HG03103 (cell line): Measurements from ENCODE around the gene UCK1.
"Not testable (repeated sequence)": the region's sequence is repeated elsewhere in the genome, so short reads cannot be mapped to it uniquely, and the experiment has no call there.

Experiments
- ATAC-seq: cut with Tn5 transposase; IDR thresholded peaks from one replicate; pipeline ENCODE4 v1.9.1; 2021; ENCODE audit warnings: low read depth; ENCODE audit not compliant: unreplicated experiment

Gene UCK1

DNA sequence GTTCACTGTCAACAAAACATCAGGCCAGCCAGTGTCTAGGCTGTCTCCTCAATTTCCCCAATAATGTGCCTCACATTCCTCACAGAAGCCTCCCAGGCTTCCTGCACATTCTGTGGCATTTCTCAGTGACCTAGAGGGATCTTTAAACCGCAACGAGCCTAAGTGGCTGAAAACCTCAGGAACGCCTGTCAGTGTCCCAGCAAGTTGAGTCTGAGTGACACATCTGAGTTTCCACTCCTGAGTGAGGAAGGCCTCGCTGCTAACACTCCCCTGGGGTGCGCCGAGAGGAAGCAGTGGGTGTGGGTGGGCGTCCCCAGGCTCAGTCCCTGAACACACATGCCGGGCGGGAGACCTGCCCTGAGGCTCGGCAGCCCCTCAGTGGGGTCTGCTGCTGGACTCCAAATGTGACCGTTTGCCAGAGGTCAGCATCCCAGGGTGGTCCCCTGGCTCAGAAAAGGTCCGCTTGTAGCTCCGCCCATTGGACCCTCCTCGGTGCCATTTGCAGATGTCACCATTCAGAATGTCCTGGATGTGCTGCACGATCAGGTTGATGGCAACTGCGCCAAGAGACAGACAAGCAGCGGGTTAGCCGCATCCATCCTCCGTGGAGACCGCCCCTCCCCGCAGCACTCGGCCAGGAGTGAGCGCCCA is 6.3 kb downstream of the UCK1 start:
- no peak for ATAC-seq

DNA sequence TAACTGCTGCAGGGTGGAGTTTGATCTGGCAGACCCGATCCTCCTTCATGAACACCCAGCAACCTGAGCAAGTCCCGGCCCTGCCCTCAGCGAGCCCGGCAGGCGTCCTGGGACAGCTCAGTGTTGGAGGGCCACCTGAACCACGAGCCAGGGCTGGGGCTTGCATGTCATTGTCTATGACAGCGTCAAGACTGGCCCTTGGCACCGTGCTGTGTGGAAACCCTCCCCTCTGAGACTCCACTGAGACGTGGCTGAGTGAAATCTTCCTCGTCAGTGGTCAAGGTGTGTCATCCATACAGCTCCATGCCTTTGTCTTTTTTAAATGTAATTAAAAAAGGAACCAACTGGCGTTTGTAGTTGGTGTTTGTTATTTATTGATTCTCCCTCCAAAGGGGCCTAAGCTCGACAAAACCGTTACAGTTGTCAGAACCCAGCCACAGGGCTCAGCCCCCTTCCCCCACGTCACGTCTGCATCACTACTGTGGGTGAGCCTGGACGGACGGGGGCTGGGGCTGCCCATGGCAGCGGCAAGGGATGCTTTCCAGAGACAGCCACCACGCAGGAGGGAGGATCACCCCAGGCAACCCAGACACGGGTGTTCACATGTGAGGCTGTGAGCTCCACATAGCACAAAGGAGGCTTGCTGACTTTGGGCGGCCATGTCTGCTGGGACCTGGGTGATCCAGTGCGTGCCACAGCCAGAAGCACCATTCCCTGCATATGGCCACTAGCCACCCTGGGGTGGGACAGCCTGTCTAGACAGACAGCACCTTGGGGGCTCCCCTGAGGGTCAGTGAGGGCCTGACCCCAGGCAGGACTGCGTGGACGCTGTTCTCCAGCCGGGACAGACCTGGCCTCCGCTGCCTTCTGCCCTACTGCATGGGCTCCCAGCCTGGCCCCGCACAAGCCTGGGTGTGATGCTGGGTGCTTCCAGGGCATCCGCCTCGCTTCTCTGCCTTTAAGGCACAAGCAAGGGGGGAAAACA is 7.3 kb downstream of the UCK1 start:
- no peak for ATAC-seq

DNA sequence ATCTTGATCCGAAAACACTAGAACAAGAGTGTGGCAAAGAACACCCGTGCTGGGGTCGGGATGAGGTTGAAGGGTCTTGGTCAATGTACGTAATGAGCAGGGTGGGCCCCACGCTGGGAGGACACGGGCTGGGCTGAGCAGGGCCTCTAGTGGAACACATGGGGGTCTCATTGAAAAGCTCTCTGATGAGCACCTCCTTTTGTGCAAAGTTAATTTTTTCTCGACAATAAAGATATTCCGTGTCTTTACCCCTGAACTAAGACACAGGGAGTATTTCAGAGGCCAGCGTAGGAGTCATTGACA is 8.0 kb downstream of the UCK1 start:
- ATAC-seq = no peak

DNA sequence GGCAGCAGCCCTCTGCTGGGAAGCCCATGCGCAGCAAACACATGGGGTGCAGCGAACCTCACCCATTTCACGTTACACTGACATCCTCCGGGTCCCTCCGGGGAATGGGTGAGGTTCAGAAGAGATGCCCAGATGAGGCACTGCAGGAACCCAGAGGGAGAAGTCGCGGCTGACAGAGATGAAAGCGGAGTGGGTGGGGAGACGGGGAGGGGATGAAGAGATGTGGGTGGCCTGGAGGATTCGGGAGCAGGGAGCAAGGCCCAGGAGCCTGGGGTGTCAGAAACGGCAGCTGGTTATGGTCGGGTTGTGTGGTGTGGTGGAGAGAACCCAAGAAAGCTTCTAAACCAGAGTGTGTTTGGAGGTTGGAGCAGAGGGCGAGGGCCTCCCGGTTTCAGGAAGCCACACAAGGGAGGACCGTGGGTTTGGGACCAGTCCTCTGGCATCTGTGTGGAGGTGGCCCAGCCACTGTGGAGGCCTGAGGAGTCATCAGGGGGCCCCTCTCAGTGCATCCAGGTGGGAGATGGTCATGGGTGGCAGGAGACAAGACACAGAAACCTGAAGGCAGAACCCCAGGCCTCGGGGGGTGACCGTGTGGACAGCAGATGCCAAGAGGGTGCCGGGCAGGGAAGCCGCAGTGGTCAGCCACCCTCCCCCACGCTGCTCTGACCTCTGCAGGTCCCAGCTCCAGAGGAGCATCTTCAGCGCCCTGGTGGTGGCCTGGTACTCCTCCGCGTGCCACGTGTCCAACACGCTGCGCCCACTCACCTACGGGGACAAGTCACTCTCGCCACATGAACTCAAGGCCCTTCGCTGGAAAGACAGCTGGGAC is 8.6 kb downstream of the UCK1 start:
- ATAC-seq = no peak

DNA sequence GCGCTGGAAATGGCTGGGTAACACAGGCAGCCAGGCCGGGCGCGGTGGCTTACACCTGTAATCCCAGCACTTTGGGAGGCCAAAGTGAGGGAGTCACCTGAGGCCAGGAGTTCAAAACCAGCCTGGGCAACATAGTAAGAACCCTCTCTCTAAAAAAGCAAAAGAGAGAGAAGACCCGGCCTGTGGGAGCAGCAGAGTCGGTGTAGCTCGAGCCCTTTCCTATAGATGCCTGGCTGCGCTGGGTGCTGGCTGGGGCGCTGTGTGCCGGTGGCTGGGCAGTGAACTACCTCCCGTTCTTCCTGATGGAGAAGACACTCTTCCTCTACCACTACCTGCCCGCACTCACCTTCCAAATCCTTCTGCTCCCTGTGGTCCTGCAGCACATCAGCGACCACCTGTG is 9.2 kb downstream of the UCK1 start:
- no peak for ATAC-seq

DNA sequence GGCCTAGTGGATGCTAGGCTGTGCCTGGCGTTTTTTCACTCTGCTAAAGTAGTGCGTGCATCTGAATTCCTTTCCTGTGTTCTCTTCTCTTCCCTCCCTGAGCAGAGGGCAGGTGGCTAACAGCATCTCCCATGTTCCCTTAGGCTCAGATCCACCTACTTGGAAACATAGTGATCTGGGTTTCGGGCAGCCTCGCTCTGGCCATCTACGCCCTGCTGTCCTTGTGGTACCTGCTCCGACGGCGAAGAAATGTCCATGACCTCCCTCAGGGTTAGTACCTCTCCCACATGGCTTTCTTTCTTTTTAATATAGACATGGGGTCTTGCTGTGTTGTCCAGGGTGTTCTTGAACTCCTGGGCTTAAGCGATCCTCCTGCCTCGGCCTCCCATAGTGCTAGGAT is 9.9 kb downstream of the UCK1 start:
- ATAC-seq = no peak

DNA sequence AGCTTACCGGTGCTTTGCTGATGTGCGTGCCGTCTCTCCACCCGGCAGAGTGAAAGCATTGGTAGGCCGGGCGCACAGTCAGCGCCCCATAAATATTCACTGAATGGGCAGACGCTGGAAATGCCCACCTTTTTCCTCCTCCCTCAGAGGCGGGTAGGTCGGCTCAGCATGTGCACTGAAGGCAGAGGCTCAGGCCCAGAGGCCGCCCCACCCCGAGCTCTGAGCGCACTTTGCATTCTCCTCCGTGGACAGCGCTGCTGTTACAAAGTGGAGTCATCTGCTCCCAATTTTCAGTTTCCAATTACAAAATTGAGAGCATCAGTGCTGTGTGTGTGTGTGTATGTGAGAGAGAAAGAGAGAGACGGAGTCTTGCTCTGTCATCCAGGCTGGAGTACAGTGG is 10.6 kb downstream of the UCK1 start:
- no peak for ATAC-seq

DNA sequence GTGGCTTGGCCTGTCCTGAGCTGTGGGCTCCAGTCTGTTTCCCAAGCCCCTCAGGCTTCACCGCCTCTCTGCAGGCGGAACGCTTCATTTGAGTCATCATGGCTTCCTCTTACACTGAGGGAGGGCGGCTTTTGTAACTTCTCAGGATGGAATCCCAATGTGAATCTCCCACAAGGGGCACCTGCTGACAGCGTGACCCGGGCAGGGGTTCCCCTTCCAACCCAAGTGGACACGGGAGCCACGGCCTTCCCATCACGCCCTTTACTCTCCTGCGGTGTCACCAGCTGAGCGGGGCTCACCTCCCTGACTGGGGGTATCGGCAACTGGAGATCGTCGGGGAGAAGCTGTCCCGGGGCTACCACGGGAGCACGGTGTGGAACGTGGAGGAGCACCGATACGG is 12.5 kb downstream of the UCK1 start:
- ATAC-seq = no peak

DNA sequence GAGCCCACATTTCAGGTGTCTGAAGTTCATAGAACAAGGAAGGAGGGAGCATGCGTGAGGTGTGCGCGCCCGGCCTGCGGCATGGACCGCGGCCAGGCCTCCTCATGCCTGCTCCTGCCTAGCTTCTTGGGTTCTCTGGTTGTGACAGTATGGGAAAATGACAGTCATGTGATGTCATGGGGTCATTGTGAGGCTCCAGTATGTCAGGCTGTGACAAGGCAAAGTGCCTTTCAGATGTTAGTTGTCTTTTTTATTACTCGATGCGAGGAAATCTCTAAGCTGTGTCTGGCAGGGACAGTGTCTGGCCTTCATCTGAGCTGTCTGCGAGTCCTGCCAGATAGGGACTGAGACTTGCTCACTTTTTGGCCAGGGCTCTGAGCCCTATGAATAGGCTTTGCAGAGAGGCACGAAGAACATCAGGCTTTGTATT is 13.3 kb downstream of the UCK1 start:
- no peak for ATAC-seq

DNA sequence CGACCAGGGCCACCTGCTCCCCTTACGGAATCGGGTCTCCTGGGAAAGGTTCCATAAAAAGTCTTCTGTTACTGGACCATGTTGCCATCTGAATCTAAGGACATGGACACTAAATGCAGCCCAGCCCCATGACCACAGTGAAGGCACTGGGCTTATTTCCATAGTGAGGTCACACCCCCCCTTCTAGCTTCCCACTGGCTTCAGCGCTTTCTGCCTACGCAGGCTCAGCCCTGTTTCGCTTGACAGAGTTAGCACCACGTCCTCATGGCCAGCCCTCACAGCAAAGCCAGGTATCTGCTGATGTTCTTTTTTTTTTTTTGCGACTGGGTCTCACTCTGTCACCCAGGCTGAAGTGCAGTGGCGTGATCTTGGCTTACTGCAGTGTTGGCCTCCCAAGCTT is 14.1 kb downstream of the UCK1 start:
- no peak for ATAC-seq

DNA sequence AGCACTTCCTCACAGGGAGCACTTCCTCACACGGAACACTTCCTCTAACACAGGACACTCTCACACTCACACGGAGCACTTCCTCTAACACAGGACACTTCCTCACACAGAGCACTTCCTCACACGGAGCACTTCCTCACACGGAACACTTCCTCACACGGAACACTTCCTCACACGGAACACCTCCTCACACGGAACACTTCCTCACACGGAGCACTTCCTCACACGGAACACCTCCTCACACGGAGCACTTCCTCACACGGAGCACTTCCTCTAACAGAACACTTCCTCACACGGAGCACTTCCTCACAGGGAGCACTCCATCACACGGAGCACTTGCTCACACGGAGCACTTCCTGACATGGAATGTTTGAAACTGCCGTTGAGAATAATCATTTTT is 15.0 kb downstream of the UCK1 start:
- no peak for ATAC-seq

DNA sequence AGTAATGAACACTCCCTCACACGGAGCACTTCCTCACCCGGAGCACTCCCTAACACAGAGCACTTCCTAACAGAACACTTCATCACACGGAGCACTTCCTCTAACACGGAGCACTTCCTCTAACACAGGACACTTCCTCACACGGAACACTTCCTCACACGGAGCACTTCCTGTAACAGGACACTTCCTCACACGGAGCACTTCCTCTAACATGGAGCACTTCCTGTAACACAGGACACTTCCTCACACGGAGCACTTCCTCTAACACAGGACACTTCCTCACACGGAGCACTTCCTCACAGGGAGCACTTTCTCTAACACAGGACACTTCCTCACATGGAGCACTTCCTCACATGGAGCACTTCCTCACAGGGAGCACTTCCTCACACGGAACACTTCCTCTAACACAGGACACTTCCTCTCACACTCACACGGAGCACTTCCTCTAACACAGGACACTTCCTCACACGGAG is 15.5 kb downstream of the UCK1 start:
- not testable (repeated sequence) for ATAC-seq

DNA sequence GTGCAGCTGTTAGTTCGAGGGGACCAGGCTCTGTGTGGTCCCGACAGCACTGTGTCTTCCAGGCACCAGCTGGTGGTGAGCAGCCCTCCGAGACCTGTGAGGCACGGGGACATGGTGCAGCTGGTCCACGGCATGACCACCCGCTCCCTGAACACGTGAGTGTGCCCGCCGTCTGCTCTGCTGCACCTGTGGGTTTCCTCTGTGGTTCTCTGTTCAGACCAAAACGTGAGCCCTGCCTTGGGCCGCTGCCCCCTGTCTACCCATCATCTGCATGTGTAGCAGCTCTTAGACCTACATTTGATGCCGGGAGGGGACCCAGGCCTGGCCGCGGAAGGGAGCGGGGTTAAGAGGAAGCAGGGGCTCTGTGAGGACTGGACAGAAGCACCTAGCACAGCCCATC is 17.9 kb downstream of the UCK1 start:
- ATAC-seq = no peak

DNA sequence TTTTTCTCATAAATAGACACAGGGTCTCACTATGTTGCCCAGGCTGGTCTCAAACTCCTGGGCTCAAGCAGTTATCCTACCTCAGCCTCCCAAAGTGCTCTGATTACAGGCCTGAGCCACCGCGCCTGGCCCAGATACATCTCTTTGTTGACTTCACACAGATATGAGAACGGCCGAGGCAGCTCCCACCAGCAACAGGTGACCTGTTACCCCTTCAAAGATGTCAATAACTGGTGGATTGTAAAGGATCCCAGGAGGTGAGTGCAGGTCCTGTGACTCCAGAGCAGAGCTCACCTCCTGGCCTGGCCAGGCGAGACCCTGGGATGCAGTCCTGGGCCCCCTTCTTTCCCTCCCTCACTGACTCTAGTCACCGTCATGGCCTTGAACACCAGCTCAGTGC is 19.2 kb downstream of the UCK1 start:
- no peak for ATAC-seq

DNA sequence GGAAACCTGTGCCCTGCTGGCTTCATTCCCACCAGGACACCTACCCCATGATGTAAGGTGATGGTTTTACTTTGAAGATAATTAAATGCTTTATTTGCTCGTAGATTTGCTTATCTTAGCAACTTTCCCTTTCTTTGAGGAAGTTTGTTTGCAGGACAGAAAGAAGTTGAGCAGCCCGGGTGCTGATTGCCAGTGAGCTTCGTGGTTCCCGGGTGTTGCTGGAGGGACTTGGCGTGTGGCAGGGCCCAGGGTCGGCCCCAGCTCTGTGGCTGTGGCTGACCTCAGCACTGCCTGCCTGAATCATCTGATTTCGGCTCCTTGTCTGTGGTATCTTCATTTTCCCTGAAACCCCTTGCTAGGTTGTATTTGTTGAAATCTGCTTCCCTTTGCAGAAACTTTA is 19.6 kb downstream of the UCK1 start:
- ATAC-seq = no peak

DNA sequence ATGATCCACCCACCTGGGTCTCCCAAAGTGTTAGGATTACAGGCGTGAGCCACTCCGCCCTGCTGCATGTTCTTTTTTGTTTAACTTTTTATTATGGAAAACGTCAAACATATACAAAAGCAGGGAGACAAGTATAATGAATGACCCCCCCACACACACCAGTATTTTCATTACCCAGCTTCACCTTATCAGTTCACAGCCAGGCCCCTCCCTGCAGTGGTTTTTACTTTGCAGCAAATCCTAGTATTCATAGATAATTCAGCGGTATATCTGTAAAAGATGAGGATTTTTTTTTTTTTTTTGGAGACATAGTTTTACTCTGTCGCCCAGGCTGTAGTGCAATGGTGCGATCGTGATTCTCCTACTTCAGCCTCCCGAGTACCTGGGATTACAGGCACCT is 26.1 kb downstream of the UCK1 start:
- no peak for ATAC-seq

DNA sequence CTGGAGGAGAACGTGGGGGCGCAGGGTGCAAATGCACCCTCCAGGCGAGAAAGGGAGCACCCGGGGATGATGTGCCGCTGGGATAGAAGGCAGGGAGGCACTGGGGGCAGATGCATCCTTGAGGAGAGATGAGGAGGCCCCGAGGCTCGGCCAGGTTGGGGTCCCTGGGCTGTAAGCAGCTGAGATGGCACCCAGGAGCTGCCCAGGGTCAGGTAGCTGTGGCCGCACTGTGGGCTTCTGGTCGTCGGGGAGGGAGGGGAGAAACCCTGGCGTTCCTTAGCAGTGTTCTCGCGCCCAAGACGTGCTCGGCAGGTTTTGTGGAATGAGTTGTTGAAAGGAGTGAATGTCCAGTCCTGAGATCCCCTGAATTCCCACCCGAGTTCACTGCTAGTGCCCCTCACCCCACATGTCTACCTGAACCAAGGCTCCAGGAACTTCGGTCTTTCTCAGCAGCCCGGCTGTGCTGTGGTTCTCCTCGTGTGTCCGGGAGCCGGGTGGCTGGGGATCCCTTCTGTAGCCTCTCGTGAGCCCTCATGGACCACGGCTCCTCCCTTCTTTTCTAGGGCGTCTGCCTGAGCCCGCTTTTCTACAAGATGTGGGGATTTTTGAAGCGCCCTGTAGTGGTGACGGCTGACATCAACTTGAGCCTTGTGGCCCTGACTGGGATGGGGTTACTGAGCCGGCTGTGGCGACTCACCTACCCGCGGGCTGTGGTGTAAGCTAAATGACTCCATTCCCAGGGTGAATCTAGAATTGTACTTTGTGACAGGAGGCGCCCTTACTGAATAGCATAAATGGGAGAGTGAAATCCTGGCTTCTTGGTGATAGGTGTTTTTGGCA is 27.2 kb downstream of the UCK1 start:
- no peak for ATAC-seq

DNA sequence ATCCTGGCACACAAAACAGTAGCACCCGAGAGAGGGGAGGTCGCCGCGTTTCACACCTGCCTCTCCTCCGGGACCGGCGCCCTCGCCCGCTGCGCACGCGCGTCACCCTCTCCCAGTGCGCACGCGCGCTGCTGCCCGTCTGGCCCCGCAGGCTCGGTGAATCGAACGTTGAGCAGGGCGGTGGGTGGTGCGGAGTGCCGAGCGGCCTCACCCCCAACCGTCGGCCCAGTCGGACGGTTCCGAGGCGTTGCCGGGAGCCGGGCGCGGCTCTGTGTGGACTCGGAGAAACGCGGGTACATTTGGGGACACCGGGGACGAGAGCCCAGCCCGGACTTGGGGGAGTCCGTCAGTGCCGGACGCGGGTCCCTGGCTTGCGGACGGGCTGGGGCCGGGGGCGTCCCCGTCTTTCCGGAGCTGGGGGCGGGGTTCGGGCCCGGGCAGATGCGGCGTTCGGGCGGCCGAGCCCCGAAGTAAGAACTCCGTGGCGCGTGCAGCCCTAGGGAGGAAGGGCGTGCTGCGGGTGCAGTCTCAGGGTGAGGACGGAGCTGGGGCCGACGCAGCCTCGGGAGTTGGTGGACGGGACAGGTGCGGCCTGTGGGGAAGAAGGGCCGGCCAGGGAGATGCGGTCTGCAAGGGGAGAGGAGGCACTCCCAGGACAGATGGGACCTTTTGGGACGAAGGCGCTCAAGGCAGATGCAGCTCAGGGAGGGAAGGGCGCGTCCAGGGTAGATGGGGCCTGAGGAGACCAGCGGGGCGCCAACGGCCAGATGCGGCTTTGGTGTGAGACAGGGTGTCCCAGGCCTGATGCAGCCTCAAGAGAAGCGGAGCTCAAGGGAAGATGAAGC is 28.1 kb downstream of the UCK1 start, which contains the start of gene POMT1:
TSS of gene POMT1 (plus strand) at position 138 of the 845 bp plus-strand sequence. CDS start 1,301 bp downstream, outside the sequence.
- peak; percentile 70 for ATAC-seq

DNA sequence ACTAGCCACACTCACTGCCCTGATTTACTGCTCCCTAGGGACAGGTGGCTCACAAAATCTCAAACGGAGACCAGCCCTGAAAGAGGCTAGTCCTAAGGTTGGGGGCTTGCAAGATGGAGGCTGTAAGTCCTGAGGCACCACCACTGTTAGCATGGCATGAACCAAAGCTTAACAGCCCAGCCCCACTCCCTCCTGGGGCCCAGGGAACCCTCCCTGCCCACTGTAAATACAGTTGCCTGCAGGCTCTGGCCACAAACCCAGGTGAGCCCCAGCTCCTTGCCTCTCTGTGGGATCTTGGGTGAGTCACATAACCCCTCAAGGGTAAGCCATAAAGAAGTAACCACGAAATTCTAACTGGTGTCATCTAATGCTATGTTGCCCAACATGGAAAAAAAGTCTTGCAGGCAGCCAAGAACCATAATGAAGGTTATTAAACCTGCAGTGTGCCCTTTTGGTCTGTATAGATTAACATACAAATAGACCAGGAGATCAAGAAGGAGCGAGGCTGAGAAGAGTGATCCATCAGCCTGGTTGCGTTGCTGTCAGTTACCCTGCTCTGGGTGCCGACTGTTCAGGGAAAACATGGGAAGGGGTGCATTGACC is 30.0 kb downstream of the UCK1 start:
- ATAC-seq = no peak
